ENCODE data around the gene CLEC19A. TPM values are rescaled to one million over a fixed set of nuclear protein-coding genes. Genes with fewer than 3 reads are reported as not detected.

The CLEC19A gene
- total and polyA plus RNA-seq, 4 donors, result not detected

DNA sequence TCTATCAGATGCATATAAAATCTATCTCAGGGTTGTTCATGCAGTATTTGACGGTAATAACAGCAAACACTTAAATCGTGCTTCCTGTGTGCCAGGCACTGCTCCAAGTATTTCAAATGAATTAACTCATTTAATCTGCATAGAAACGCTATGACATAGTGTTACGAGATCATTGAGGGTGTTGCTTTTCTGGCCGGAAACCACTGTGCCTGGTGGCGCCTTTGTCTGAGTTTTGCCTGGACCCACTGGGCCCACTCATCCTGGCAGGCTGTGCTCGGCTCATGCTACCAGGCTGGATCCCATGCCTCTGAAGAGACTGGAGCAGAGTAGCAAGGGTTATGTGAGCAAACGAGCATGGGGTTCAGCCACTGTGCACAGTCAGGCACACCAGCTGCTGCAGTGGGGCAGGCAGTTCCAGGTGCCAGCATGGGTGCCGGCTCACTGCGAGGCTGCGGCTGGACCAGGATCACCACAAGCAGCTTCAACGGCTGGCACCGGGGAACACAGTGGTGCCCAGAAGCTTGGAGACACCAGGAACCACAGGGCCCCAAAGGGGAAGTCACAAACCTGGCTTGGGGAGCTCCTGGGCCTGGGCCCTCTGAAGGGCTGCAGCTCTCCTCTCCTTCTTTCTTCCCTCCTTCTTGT is 45.9 kb upstream of the CLEC19A start:
- H3K27ac ChIP-seq (ENCODE audit: low read depth in 1 of 2, low read length in 2 of 2), result no peak overlapping the region
- H3K27me3 ChIP-seq (ENCODE audit: control insufficient read depth in 4 of 4, insufficient read depth in 4 of 4, low read length in 3 of 4), result no peaks in the 10 kb centered on the region
- no peak overlapping the region for H3K9ac ChIP-seq (ENCODE audit: low read depth in 1 of 2, low read length in 2 of 2)
- H3K36me3 ChIP-seq (ENCODE audit: control insufficient read depth in 4 of 4, insufficient read depth in 3 of 4, low read depth in 1 of 4, low read length in 3 of 4), result peaks cover 2 to 15% (median 7%) of the 10 kb centered on the region in 4 donors
- H3K9me3 ChIP-seq (ENCODE audit: control insufficient read depth in 4 of 4, low read length in 3 of 4), result peaks cover 0 to 6% (median 3%) of the 10 kb centered on the region in 4 donors
- no peak for DNase-seq (ENCODE audit: low spot score)
- 97% methylated on average over 13 of the region's 13 CpGs for WGBS
- no peak overlapping the region for H3K4me3 ChIP-seq (ENCODE audit: low read depth in 1 of 3, low read length in 3 of 3)
- no peak for TF ChIP-seq NR2F2 (IDR thresholded peaks at IDR 0.05)
- no peak for TF ChIP-seq YY1 (IDR thresholded peaks at IDR 0.05)
- no peak for TF ChIP-seq EGR1 (IDR thresholded peaks at IDR 0.05; ENCODE audit: low read depth in 2 of 2)
- no peak for TF ChIP-seq HNF4G (IDR thresholded peaks at IDR 0.05)
- no peak for TF ChIP-seq FOXA1 (IDR thresholded peaks at IDR 0.05)
- no peak for TF ChIP-seq FOXA2 (IDR thresholded peaks at IDR 0.05)
- TF ChIP-seq JUND (IDR thresholded peaks at IDR 0.05), result no peak
- no peak for TF ChIP-seq GABPA (IDR thresholded peaks at IDR 0.05 in 1 of 2, conservative IDR thresholded peaks at IDR 0.05 in 1 of 2)
- TF ChIP-seq, protein P1, sequence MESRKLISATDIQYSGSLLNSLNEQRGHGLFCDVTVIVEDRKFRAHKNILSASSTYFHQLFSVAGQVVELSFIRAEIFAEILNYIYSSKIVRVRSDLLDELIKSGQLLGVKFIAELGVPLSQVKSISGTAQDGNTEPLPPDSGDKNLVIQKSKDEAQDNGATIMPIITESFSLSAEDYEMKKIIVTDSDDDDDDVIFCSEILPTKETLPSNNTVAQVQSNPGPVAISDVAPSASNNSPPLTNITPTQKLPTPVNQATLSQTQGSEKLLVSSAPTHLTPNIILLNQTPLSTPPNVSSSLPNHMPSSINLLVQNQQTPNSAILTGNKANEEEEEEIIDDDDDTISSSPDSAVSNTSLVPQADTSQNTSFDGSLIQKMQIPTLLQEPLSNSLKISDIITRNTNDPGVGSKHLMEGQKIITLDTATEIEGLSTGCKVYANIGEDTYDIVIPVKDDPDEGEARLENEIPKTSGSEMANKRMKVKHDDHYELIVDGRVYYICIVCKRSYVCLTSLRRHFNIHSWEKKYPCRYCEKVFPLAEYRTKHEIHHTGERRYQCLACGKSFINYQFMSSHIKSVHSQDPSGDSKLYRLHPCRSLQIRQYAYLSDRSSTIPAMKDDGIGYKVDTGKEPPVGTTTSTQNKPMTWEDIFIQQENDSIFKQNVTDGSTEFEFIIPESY (IDR thresholded peaks at IDR 0.05), result no peak
- H3K4me1 ChIP-seq (ENCODE audit: control insufficient read depth in 4 of 4, insufficient read depth in 4 of 4, low read length in 3 of 4), result no peaks in the 10 kb centered on the region

DNA sequence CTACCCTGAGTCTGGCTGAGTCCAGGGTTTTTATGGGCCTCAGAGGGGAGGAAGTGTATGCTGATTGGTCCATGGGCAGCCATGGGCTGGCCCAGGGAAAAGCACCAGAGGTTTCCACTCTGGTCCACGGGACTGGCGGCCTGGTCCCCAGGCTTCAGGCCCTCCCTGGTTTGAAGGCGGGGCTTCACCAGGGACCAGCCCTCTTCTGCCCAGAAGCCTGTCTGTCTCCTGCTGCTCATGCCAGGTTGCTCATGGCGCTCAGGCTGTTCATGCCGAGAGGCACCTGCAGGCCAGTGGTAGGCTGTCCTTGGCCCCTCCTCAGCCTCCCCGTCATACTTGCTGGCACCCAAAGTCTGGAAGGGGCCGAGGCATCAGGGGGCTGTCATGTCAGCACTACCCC is 45.0 kb upstream of the CLEC19A start:
- H3K4me3 ChIP-seq (ENCODE audit: low read depth in 1 of 3, low read length in 3 of 3), result no peak overlapping the region
- no peaks in the 10 kb centered on the region for H3K4me1 ChIP-seq (ENCODE audit: control insufficient read depth in 4 of 4, insufficient read depth in 4 of 4, low read length in 3 of 4)
- no peaks in the 10 kb centered on the region for H3K9me3 ChIP-seq (ENCODE audit: control insufficient read depth in 4 of 4, low read length in 3 of 4)
- peaks cover 2 to 11% (median 6%) of the 10 kb centered on the region in 4 donors for H3K36me3 ChIP-seq (ENCODE audit: control insufficient read depth in 4 of 4, insufficient read depth in 3 of 4, low read depth in 1 of 4, low read length in 3 of 4)
- TF ChIP-seq, protein P2, sequence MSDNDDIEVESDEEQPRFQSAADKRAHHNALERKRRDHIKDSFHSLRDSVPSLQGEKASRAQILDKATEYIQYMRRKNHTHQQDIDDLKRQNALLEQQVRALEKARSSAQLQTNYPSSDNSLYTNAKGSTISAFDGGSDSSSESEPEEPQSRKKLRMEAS (IDR thresholded peaks at IDR 0.05), result no peak
- TF ChIP-seq HNF4G (IDR thresholded peaks at IDR 0.05) (no peak), RAD21 (IDR thresholded peaks at IDR 0.05) (no peak), SP1 (IDR thresholded peaks at IDR 0.05) (no peak), FOXA1 (IDR thresholded peaks at IDR 0.05) (no peak), TAF1 (conservative IDR thresholded peaks at IDR 0.05) (no peak)
- TF ChIP-seq, protein P3, sequence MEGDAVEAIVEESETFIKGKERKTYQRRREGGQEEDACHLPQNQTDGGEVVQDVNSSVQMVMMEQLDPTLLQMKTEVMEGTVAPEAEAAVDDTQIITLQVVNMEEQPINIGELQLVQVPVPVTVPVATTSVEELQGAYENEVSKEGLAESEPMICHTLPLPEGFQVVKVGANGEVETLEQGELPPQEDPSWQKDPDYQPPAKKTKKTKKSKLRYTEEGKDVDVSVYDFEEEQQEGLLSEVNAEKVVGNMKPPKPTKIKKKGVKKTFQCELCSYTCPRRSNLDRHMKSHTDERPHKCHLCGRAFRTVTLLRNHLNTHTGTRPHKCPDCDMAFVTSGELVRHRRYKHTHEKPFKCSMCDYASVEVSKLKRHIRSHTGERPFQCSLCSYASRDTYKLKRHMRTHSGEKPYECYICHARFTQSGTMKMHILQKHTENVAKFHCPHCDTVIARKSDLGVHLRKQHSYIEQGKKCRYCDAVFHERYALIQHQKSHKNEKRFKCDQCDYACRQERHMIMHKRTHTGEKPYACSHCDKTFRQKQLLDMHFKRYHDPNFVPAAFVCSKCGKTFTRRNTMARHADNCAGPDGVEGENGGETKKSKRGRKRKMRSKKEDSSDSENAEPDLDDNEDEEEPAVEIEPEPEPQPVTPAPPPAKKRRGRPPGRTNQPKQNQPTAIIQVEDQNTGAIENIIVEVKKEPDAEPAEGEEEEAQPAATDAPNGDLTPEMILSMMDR (IDR thresholded peaks at IDR 0.05; ENCODE audit: low read depth, low read length, missing input control), result no peak
- TF ChIP-seq, protein P1 (IDR thresholded peaks at IDR 0.05), result no peak
- no peak overlapping the region for H3K27ac ChIP-seq (ENCODE audit: low read depth in 1 of 2, low read length in 2 of 2)
- WGBS, result 97% methylated on average over 7 of the region's 7 CpGs
- H3K9ac ChIP-seq (ENCODE audit: low read depth in 1 of 2, low read length in 2 of 2), result no peak overlapping the region
- no peaks in the 10 kb centered on the region for H3K27me3 ChIP-seq (ENCODE audit: control insufficient read depth in 4 of 4, insufficient read depth in 4 of 4, low read length in 3 of 4)
- DNase-seq (ENCODE audit: low spot score), result no peak

Measured in liver (tissue), 9 donors.